ENCODE data around the gene SYT9.

SYT9 gene

DNA sequence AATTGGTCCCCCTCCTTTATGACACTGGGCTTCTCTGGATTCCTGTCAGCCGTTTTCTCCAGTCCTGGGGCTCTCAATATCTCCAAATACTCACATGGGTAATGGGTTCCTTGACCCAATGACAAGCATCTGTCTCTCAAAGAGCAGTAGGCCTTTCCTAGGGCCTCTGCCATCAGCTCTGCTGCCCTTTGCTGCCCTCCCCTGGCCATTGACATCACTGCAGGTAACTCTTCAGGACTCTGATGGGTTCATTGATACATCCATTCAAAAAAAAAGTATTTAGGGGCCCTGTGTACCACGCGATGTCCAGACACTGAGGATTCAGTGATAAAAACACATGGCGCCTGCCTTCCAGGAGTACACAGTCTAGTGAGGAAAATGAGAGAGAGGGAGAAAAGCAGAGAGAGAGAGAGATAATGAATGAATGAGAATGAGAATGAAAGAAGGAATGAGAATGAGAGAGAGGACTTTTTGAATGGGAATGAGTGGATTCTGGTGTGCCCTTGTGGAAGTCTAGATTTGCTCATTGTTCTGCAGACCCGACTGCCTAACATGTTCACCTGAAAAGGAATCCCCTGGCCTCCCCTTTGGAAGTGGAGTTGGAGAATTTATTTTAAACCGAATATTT, 191.0 kb downstream of the SYT9 start:
- TF ChIP-seq TAF1 (IDR thresholded peaks at IDR 0.05; ENCODE audit: borderline replicate concordance, insufficient read depth, low read length) = no peak
- TF ChIP-seq SIN3A (IDR thresholded peaks at IDR 0.05; ENCODE audit: borderline replicate concordance, insufficient read depth, low read length) = no peak
- TF ChIP-seq POLR2AphosphoS5 (IDR thresholded peaks at IDR 0.05; ENCODE audit: low read depth, low read length) = no peak
- TF ChIP-seq REST (IDR thresholded peaks at IDR 0.05; ENCODE audit: insufficient read depth in 1 of 2, low read depth in 2 of 2, low read length in 2 of 2) = no peak
- no peak for TF ChIP-seq FOXP2 (optimal IDR thresholded peaks at IDR 0.05; ENCODE audit: borderline replicate concordance, extremely low read depth, extremely low read length, insufficient read depth)

DNA sequence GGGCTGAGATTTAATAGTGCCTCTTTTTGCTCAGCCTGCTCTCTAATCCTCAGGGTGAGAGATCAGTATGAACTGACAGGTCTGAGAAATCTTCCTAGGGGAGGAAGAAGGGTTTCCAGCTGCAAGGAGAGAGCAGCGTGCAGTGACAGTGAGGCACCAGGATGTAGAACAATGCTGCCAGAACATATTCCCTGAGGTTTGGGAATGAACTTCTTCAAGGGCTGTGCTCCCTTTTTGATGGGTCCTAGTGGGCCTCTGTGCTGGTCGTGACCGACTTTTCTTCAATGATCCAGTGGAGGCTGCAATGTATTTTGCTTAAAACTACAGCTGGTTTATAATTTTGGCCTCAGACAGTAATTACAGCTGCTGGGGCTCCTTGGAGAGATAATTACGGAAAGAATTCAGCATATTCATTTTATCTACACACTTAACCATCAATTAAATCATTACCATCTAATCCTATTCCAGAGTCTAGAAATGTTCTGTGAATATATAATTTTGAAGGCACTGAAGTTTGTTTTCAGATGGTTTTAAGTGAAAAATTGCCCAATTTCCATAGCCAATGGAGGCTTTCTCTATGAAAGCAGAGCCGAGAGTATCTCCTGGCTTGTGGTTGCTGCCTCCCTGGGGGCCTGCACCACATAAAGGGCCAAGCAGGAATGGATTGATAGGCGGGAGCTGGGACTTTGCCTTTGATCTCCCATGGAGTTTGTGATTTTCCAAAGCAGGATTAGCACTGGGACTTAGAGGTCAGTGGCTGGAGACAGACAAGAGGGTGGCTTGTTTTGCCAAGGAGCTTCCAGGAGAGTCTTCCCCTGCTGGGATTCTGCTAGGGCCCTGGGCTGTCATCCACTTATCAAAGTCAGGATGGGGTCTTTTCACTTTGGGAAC, 192.6 kb downstream of the SYT9 start:
- TF ChIP-seq SIN3A (IDR thresholded peaks at IDR 0.05; ENCODE audit: borderline replicate concordance, insufficient read depth, low read length) (no peak), TAF1 (IDR thresholded peaks at IDR 0.05; ENCODE audit: borderline replicate concordance, insufficient read depth, low read length) (no peak), REST (IDR thresholded peaks at IDR 0.05; ENCODE audit: insufficient read depth in 1 of 2, low read depth in 2 of 2, low read length in 2 of 2) (no peak), FOXP2 (optimal IDR thresholded peaks at IDR 0.05; ENCODE audit: borderline replicate concordance, extremely low read depth, extremely low read length, insufficient read depth) (no peak), POLR2AphosphoS5 (IDR thresholded peaks at IDR 0.05; ENCODE audit: low read depth, low read length) (no peak)

DNA sequence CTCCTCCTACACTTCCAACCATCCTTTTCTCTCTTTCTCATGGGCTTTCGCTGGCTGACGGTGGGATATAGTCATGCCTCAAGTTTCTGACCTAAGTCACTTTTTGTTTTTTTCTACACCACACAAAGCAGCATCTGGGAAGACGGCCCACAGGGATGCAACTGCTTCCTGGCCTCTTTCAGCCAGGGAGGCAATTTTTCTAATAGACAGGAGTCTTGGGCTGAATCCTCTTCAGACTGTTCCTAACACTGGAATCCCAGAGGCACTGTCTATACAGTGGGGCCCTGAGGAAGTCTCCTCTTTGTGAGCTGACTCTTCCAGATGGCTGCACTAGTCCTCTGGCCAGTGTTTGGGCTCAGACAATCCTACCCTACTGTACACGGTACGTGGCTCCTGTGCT, 193.9 kb downstream of the SYT9 start:
- TF ChIP-seq POLR2AphosphoS5 (IDR thresholded peaks at IDR 0.05; ENCODE audit: low read depth, low read length) (no peak), SIN3A (IDR thresholded peaks at IDR 0.05; ENCODE audit: borderline replicate concordance, insufficient read depth, low read length) (no peak), TAF1 (IDR thresholded peaks at IDR 0.05; ENCODE audit: borderline replicate concordance, insufficient read depth, low read length) (no peak), REST (IDR thresholded peaks at IDR 0.05; ENCODE audit: insufficient read depth in 1 of 2, low read depth in 2 of 2, low read length in 2 of 2) (no peak), FOXP2 (optimal IDR thresholded peaks at IDR 0.05; ENCODE audit: borderline replicate concordance, extremely low read depth, extremely low read length, insufficient read depth) (no peak)

- TF ChIP-seq FOXP2 (optimal IDR thresholded peaks at IDR 0.05; ENCODE audit: borderline replicate concordance, extremely low read depth, extremely low read length, insufficient read depth) (no peak), REST (IDR thresholded peaks at IDR 0.05; ENCODE audit: insufficient read depth in 1 of 2, low read depth in 2 of 2, low read length in 2 of 2) (no peak), SIN3A (IDR thresholded peaks at IDR 0.05; ENCODE audit: borderline replicate concordance, insufficient read depth, low read length) (no peak), POLR2AphosphoS5 (IDR thresholded peaks at IDR 0.05; ENCODE audit: low read depth, low read length) (no peak), TAF1 (IDR thresholded peaks at IDR 0.05; ENCODE audit: borderline replicate concordance, insufficient read depth, low read length) (no peak)
These were observed 196.5 kb downstream of the SYT9 start for GRCh38 chr11:7448201-7448600.

Measured in PFSK-1 (cell line).